Stomach (tissue), 4 donors: ENCODE measurements around the gene ZNF497.

Experiments used
- EP300 ChIP-seq: sonication (generic); formaldehyde crosslinking; IDR thresholded peaks from one replicate; pipeline ENCODE4 v1.6.1; 2017; ENCODE audit warnings: antibody characterized with exemption
- TF ChIP-seq, protein P1 (sequence below), 7 experiments: fragments of 450-650 bp in 4 of 7; fragments of 200-600 bp in 3 of 7; sonication (generic) in 3 of 7; IDR thresholded peaks; one replicate each; pipeline ENCODE4 v1.5.1; 2016 to 2019; ENCODE audit warnings: antibody characterized with exemption in 7 of 7, control low read depth in 2 of 7, mild to moderate bottlenecking in 1 of 7

DNA sequence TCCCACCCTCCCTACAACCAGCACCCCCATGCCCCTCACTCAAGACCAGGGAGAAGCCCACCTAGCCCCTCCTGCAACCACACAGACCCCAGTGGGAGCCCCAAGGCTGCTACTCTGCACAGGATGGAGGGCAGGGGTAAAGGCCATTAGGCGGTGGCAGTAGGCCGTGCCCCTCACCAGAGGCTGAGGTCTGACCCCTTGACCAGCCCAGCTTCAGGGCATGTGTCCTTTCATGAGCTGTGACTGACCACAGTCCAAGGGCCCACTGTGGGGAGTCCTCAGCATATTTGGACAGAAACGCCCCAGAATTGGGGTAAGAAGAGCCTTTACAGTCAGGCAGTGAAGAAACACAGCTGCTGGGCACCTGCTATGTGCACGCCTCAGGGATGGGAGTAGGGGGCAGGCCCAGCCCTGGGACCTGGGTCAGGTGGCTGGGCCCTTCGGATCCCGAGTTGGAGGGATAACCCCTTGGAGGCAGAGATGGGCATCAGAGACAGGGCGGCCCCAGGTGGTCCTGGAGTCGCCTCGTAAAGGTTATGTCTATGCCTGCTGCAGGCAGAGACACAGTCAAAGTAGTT lies 22.9 kb upstream of the ZNF497 start:
- TF ChIP-seq EP300 = no peak
- TF ChIP-seq, protein P1, sequence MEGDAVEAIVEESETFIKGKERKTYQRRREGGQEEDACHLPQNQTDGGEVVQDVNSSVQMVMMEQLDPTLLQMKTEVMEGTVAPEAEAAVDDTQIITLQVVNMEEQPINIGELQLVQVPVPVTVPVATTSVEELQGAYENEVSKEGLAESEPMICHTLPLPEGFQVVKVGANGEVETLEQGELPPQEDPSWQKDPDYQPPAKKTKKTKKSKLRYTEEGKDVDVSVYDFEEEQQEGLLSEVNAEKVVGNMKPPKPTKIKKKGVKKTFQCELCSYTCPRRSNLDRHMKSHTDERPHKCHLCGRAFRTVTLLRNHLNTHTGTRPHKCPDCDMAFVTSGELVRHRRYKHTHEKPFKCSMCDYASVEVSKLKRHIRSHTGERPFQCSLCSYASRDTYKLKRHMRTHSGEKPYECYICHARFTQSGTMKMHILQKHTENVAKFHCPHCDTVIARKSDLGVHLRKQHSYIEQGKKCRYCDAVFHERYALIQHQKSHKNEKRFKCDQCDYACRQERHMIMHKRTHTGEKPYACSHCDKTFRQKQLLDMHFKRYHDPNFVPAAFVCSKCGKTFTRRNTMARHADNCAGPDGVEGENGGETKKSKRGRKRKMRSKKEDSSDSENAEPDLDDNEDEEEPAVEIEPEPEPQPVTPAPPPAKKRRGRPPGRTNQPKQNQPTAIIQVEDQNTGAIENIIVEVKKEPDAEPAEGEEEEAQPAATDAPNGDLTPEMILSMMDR (IDR thresholded peaks at IDR 0.05) = no peak
